K562 (cell line): ENCODE measurements around the gene FRYL. TPM values are rescaled to one million over a fixed set of nuclear protein-coding genes. Genes with fewer than 3 reads are reported as not detected.

Experiments
- EGR1 ChIP-seq: fragments of 450-650 bp; conservative IDR thresholded peaks from 2 replicates; pipeline ENCODE4 v1.6.1; 2017; ENCODE audit warnings: mild to moderate bottlenecking
- NBN ChIP-seq: fragments of 450-650 bp; IDR thresholded peaks from 2 replicates; pipeline ENCODE4 v1.6.1; 2016; ENCODE audit warnings: low read depth, mild to moderate bottlenecking
- NEUROD1 ChIP-seq: fragments of 150-350 bp; IDR thresholded peaks from 2 replicates; pipeline ENCODE4 v1.6.1; 2014; ENCODE audit warnings: borderline replicate concordance, low read length, low read depth; ENCODE audit not compliant: partially characterized antibody
- RNF2 ChIP-seq: sonication (generic); IDR thresholded peaks from 2 replicates; pipeline ENCODE4 v1.6.1; 2016
- polyA plus RNA-seq, 8 experiments: library from polyadenylated mRNA; depleted of rRNA in 4 of 8; stranded (reverse) in 5 of 8; unstranded in 3 of 8; fragments of >200 nt; fragmentation: Nextera tagmentation in 2 of 8; fragmentation: Illumina TruSeq in 1 of 8; extraction: Ambion mirVana in 2 of 8; extraction: Trizol in 1 of 8; gene quantifications; 2 replicates each; pipeline versions ENCODE4 v1.2.1 to v1.2.3, GENCODE V29; 2011 to 2014; ENCODE audit warnings: inconsistent platforms in 1 of 8, missing spikeins in 1 of 8
- total RNA-seq, 7 experiments: library from RNA; depleted of rRNA in 6 of 7; stranded (reverse); fragments of >200 nt in 6 of 7; fragmentation: Illumina TruSeq in 2 of 7; extraction: Trizol in 2 of 7; gene quantifications; 2 replicates each; pipeline versions ENCODE4 v1.2.1 to v1.2.3, GENCODE V29; 2011 to 2021; ENCODE audit warnings: low replicate concordance in 1 of 7
- TF ChIP-seq, protein P1 (sequence below): fragments of 450-650 bp; IDR thresholded peaks from 2 replicates; pipeline ENCODE4 v1.6.1; 2017; ENCODE audit warnings: antibody characterized with exemption, mild to moderate bottlenecking
- TF ChIP-seq, protein P2 (sequence below): fragments of 250-450 bp; sonication (Bioruptor Pico); IDR thresholded peaks from 2 replicates; pipeline ENCODE4 v1.8.0; 2022; ENCODE audit warnings: inconsistent platforms
- TF ChIP-seq, protein P3 (sequence below), 2 experiments: IDR thresholded peaks in 1 of 2; conservative IDR thresholded peaks in 1 of 2; 2 replicates each; pipeline ENCODE4 v1.6.1; 2016; ENCODE audit warnings: low read depth in 2 of 2, mild to moderate bottlenecking in 1 of 2, missing compliant biosample characterization in 1 of 2, missing genetic modification characterization in 1 of 2, moderate library complexity in 1 of 2

FRYL gene
- total and polyA plus RNA-seq, 9 of the 15 experiments (the other 6 are each of a cell fraction or from before 2014, with no cell fraction given): 7.2 to 34.9 (median 15.9) TPM

DNA sequence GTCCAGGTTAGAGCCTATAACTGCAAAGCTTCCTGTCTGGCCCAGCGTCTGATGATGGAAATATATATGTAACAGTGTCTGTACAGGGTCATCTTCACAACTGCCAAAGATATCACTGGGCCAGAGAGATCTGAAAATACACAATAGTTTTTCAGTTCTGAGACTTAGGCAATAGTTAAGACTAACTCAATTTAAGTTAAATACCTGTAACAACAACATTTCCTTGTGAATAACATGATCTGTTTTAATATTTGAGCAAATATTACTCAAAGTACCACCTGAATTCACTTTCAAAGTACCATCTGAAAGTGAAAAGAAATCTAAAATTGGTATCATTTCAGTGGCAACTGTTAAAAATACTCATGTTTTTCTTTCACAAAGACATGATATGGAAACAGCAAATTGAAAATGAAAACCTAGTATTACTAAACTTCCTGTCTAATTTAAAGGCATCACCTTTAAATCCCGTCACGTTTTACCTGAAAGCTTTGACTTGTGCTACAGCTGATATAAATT is 280.5 kb downstream of the FRYL start (continued):
- TF ChIP-seq, protein P1, sequence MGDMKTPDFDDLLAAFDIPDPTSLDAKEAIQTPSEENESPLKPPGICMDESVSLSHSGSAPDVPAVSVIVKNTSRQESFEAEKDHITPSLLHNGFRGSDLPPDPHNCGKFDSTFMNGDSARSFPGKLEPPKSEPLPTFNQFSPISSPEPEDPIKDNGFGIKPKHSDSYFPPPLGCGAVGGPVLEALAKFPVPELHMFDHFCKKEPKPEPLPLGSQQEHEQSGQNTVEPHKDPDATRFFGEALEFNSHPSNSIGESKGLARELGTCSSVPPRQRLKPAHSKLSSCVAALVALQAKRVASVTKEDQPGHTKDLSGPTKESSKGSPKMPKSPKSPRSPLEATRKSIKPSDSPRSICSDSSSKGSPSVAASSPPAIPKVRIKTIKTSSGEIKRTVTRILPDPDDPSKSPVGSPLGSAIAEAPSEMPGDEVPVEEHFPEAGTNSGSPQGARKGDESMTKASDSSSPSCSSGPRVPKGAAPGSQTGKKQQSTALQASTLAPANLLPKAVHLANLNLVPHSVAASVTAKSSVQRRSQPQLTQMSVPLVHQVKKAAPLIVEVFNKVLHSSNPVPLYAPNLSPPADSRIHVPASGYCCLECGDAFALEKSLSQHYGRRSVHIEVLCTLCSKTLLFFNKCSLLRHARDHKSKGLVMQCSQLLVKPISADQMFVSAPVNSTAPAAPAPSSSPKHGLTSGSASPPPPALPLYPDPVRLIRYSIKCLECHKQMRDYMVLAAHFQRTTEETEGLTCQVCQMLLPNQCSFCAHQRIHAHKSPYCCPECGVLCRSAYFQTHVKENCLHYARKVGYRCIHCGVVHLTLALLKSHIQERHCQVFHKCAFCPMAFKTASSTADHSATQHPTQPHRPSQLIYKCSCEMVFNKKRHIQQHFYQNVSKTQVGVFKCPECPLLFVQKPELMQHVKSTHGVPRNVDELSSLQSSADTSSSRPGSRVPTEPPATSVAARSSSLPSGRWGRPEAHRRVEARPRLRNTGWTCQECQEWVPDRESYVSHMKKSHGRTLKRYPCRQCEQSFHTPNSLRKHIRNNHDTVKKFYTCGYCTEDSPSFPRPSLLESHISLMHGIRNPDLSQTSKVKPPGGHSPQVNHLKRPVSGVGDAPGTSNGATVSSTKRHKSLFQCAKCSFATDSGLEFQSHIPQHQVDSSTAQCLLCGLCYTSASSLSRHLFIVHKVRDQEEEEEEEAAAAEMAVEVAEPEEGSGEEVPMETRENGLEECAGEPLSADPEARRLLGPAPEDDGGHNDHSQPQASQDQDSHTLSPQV: no peak
- TF ChIP-seq EGR1: no peak
- TF ChIP-seq, protein P2, sequence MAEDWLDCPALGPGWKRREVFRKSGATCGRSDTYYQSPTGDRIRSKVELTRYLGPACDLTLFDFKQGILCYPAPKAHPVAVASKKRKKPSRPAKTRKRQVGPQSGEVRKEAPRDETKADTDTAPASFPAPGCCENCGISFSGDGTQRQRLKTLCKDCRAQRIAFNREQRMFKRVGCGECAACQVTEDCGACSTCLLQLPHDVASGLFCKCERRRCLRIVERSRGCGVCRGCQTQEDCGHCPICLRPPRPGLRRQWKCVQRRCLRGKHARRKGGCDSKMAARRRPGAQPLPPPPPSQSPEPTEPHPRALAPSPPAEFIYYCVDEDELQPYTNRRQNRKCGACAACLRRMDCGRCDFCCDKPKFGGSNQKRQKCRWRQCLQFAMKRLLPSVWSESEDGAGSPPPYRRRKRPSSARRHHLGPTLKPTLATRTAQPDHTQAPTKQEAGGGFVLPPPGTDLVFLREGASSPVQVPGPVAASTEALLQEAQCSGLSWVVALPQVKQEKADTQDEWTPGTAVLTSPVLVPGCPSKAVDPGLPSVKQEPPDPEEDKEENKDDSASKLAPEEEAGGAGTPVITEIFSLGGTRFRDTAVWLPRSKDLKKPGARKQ (CRISPR knock-in tag): no peak
- TF ChIP-seq, protein P3, sequence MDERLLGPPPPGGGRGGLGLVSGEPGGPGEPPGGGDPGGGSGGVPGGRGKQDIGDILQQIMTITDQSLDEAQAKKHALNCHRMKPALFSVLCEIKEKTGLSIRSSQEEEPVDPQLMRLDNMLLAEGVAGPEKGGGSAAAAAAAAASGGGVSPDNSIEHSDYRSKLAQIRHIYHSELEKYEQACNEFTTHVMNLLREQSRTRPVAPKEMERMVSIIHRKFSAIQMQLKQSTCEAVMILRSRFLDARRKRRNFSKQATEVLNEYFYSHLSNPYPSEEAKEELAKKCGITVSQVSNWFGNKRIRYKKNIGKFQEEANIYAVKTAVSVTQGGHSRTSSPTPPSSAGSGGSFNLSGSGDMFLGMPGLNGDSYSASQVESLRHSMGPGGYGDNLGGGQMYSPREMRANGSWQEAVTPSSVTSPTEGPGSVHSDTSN (CRISPR knock-in tag; IDR thresholded peaks at IDR 0.05; ENCODE audit: low read depth): no peak
- TF ChIP-seq, protein P3 (tag; conservative IDR thresholded peaks at IDR 0.05; ENCODE audit: low read depth): no peak
- no peak for TF ChIP-seq NBN
- TF ChIP-seq RNF2: no peak
- TF ChIP-seq NEUROD1: no peak
